K562 (cell line): ENCODE data around the gene BLOC1S4. TPM values are rescaled to one million over a fixed set of nuclear protein-coding genes. Genes with fewer than 3 reads are reported as not detected.

ENCODE experiments used
- MYC ChIP-seq, 2 experiments: fragments of 250-450 bp in 1 of 2; sonication (Bioruptor Pico) in 1 of 2; IDR thresholded peaks; 2 replicates each; pipeline versions ENCODE4 v1.5.1 to v1.6.1; 2012 to 2021; ENCODE audit warnings: low read depth in 2 of 2, borderline replicate concordance in 1 of 2, improper control_type of control experiment in 1 of 2, low read length in 1 of 2, mild to moderate bottlenecking in 1 of 2, moderate library complexity in 1 of 2
- SNIP1 ChIP-seq: fragments of 450-650 bp; IDR thresholded peaks from 2 replicates; pipeline ENCODE4 v1.7.1; 2017; ENCODE audit warnings: low read depth, mild to moderate bottlenecking
- ZBTB7A ChIP-seq: IDR thresholded peaks from 2 replicates; pipeline ENCODE4 v1.6.1; 2011; ENCODE audit warnings: low read depth, mild to moderate bottlenecking, low read length, moderate library complexity, borderline replicate concordance; ENCODE audit not compliant: control insufficient read depth
- ZNF639 ChIP-seq, 2 experiments: fragments of 200-800 bp in 1 of 2; sonication (Bioruptor generic) in 1 of 2; sonication (generic) in 1 of 2; formaldehyde crosslinking in 1 of 2; IDR thresholded peaks in 1 of 2; conservative IDR thresholded peaks in 1 of 2; 2 replicates each; pipeline versions ENCODE4 v1.5.0 to v1.6.1; 2016 to 2020; ENCODE audit warnings: missing compliant biosample characterization in 1 of 2, missing genetic modification characterization in 1 of 2, missing genetic modification reagents in 1 of 2
- polyA plus RNA-seq, 8 experiments: library from polyadenylated mRNA; depleted of rRNA in 4 of 8; stranded (reverse) in 5 of 8; unstranded in 3 of 8; fragments of >200 nt; fragmentation: Nextera tagmentation in 2 of 8; fragmentation: Illumina TruSeq in 1 of 8; extraction: Ambion mirVana in 2 of 8; extraction: Trizol in 1 of 8; gene quantifications; 2 replicates each; pipeline versions ENCODE4 v1.2.1 to v1.2.3, GENCODE V29; 2011 to 2014; ENCODE audit warnings: inconsistent platforms in 1 of 8, missing spikeins in 1 of 8
- total RNA-seq, 7 experiments: library from RNA; depleted of rRNA in 6 of 7; stranded (reverse); fragments of >200 nt in 6 of 7; fragmentation: Illumina TruSeq in 2 of 7; extraction: Trizol in 2 of 7; gene quantifications; 2 replicates each; pipeline versions ENCODE4 v1.2.1 to v1.2.3, GENCODE V29; 2011 to 2021; ENCODE audit warnings: low replicate concordance in 1 of 7
- TF ChIP-seq, protein P1 (sequence below), 2 experiments: IDR thresholded peaks; 2 replicates each; pipeline ENCODE4 v1.6.1; 2012; ENCODE audit warnings: improper control_type of control experiment in 2 of 2, low read depth in 2 of 2, low read length in 2 of 2, borderline replicate concordance in 1 of 2

The BLOC1S4 gene
- total and polyA plus RNA-seq, 9 of the 15 experiments (the other 6 are each of a cell fraction or from before 2014, with no cell fraction given), result 3.1 to 31.6 (median 11.2) TPM

- TF ChIP-seq MYC (IDR thresholded peaks at IDR 0.05; ENCODE audit: low read depth, low read length) (no peak; the same call in none of the 2 replicates), MYC (CRISPR knock-in tag; IDR thresholded peaks at IDR 0.05; ENCODE audit: borderline replicate concordance, low read depth) (peak; percentile 47), SNIP1 (peak; percentile 62; the same call in 1 of the 2 replicates), ZBTB7A (peak; percentile 86), ZNF639 (CRISPR knock-in tag; conservative IDR thresholded peaks at IDR 0.05 in 1 of 2, IDR thresholded peaks at IDR 0.05 in 1 of 2) (peak in 1 of 2 experiments; percentile 52; a peak in 1 of 4 replicates)
- TF ChIP-seq, protein P1, sequence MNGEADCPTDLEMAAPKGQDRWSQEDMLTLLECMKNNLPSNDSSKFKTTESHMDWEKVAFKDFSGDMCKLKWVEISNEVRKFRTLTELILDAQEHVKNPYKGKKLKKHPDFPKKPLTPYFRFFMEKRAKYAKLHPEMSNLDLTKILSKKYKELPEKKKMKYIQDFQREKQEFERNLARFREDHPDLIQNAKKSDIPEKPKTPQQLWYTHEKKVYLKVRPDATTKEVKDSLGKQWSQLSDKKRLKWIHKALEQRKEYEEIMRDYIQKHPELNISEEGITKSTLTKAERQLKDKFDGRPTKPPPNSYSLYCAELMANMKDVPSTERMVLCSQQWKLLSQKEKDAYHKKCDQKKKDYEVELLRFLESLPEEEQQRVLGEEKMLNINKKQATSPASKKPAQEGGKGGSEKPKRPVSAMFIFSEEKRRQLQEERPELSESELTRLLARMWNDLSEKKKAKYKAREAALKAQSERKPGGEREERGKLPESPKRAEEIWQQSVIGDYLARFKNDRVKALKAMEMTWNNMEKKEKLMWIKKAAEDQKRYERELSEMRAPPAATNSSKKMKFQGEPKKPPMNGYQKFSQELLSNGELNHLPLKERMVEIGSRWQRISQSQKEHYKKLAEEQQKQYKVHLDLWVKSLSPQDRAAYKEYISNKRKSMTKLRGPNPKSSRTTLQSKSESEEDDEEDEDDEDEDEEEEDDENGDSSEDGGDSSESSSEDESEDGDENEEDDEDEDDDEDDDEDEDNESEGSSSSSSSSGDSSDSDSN (IDR thresholded peaks at IDR 0.05; ENCODE audit: borderline replicate concordance in 1 of 2, low read depth in 2 of 2, low read length in 2 of 2), result 0 out of 4 replicates have a peak, but pooled peaks of 1 of the 2 experiments have one; percentile 30
These were observed 27.0 kb upstream of the BLOC1S4 start (continued) for GRCh38 chr4:6688879-6689505.
